ENCODE results near the gene HEATR5B.

DNA sequence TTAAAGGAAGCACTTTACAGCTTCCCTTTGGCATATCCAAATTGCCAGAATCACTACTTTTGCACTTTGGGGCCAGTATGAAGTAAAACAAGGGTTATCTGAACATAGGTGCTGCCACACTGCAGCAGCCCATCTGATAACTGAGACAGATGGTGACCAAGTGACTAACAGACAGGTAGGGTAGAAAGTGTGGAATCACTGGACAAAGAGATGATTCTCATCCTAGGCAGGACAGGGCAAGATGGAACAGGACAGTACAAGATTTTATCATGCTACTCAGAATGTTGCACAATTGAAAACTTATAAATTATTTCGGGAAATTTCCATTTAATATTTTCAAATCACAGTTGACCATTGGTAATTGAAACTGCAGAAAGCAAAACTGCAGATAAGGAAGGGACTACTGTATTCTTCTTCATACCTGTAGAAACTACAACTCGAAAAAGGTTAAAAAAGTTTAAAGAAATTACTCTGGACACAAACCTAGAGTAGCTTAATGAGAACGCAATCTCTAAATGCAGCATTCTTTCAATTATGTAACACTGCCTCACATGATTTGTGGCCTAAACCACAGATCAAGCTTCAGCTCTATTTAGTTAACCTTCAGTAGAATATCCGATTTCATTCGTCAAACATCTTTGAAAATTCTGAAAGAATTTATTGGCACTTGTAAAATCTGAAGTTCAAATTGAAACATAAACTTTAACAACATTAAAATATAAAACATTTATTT, 31.4 kb downstream of the HEATR5B start:
- TF ChIP-seq, protein P1, sequence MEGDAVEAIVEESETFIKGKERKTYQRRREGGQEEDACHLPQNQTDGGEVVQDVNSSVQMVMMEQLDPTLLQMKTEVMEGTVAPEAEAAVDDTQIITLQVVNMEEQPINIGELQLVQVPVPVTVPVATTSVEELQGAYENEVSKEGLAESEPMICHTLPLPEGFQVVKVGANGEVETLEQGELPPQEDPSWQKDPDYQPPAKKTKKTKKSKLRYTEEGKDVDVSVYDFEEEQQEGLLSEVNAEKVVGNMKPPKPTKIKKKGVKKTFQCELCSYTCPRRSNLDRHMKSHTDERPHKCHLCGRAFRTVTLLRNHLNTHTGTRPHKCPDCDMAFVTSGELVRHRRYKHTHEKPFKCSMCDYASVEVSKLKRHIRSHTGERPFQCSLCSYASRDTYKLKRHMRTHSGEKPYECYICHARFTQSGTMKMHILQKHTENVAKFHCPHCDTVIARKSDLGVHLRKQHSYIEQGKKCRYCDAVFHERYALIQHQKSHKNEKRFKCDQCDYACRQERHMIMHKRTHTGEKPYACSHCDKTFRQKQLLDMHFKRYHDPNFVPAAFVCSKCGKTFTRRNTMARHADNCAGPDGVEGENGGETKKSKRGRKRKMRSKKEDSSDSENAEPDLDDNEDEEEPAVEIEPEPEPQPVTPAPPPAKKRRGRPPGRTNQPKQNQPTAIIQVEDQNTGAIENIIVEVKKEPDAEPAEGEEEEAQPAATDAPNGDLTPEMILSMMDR (IDR thresholded peaks at IDR 0.05) = no peak
- TF ChIP-seq CREB1 (CRISPR knock-in tag; IDR thresholded peaks at IDR 0.05) = no peak
- TF ChIP-seq CBFB (CRISPR knock-in tag; IDR thresholded peaks at IDR 0.05; ENCODE audit: low read depth) = no peak
- TF ChIP-seq, protein P2, sequence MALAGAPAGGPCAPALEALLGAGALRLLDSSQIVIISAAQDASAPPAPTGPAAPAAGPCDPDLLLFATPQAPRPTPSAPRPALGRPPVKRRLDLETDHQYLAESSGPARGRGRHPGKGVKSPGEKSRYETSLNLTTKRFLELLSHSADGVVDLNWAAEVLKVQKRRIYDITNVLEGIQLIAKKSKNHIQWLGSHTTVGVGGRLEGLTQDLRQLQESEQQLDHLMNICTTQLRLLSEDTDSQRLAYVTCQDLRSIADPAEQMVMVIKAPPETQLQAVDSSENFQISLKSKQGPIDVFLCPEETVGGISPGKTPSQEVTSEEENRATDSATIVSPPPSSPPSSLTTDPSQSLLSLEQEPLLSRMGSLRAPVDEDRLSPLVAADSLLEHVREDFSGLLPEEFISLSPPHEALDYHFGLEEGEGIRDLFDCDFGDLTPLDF (CRISPR knock-in tag; IDR thresholded peaks at IDR 0.05) = no peak
- TF ChIP-seq ELF4 (CRISPR knock-in tag; IDR thresholded peaks at IDR 0.05; ENCODE audit: low read depth) = no peak
- TF ChIP-seq NR2C2 (CRISPR knock-in tag; IDR thresholded peaks at IDR 0.05) = no peak
- TF ChIP-seq, protein P3, sequence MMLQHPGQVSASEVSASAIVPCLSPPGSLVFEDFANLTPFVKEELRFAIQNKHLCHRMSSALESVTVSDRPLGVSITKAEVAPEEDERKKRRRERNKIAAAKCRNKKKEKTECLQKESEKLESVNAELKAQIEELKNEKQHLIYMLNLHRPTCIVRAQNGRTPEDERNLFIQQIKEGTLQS (CRISPR knock-in tag; conservative IDR thresholded peaks at IDR 0.05) = no peak
- TF ChIP-seq, protein P4, sequence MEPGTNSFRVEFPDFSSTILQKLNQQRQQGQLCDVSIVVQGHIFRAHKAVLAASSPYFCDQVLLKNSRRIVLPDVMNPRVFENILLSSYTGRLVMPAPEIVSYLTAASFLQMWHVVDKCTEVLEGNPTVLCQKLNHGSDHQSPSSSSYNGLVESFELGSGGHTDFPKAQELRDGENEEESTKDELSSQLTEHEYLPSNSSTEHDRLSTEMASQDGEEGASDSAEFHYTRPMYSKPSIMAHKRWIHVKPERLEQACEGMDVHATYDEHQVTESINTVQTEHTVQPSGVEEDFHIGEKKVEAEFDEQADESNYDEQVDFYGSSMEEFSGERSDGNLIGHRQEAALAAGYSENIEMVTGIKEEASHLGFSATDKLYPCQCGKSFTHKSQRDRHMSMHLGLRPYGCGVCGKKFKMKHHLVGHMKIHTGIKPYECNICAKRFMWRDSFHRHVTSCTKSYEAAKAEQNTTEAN (CRISPR knock-in tag; IDR thresholded peaks at IDR 0.05) = no peak
- no peak for TF ChIP-seq NR1H2 (CRISPR knock-in tag; IDR thresholded peaks at IDR 0.05)
- no peak for TF ChIP-seq SP1 (CRISPR knock-in tag; conservative IDR thresholded peaks at IDR 0.05)
- TF ChIP-seq JUN (CRISPR knock-in tag; IDR thresholded peaks at IDR 0.05) = no peak
- TF ChIP-seq, protein P5, sequence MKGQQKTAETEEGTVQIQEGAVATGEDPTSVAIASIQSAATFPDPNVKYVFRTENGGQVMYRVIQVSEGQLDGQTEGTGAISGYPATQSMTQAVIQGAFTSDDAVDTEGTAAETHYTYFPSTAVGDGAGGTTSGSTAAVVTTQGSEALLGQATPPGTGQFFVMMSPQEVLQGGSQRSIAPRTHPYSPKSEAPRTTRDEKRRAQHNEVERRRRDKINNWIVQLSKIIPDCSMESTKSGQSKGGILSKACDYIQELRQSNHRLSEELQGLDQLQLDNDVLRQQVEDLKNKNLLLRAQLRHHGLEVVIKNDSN (CRISPR knock-in tag; IDR thresholded peaks at IDR 0.05) = no peak
- TF ChIP-seq, protein P6, sequence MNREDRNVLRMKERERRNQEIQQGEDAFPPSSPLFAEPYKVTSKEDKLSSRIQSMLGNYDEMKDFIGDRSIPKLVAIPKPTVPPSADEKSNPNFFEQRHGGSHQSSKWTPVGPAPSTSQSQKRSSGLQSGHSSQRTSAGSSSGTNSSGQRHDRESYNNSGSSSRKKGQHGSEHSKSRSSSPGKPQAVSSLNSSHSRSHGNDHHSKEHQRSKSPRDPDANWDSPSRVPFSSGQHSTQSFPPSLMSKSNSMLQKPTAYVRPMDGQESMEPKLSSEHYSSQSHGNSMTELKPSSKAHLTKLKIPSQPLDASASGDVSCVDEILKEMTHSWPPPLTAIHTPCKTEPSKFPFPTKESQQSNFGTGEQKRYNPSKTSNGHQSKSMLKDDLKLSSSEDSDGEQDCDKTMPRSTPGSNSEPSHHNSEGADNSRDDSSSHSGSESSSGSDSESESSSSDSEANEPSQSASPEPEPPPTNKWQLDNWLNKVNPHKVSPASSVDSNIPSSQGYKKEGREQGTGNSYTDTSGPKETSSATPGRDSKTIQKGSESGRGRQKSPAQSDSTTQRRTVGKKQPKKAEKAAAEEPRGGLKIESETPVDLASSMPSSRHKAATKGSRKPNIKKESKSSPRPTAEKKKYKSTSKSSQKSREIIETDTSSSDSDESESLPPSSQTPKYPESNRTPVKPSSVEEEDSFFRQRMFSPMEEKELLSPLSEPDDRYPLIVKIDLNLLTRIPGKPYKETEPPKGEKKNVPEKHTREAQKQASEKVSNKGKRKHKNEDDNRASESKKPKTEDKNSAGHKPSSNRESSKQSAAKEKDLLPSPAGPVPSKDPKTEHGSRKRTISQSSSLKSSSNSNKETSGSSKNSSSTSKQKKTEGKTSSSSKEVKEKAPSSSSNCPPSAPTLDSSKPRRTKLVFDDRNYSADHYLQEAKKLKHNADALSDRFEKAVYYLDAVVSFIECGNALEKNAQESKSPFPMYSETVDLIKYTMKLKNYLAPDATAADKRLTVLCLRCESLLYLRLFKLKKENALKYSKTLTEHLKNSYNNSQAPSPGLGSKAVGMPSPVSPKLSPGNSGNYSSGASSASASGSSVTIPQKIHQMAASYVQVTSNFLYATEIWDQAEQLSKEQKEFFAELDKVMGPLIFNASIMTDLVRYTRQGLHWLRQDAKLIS (CRISPR knock-in tag; IDR thresholded peaks at IDR 0.05; ENCODE audit: borderline replicate concordance) = no peak
- TF ChIP-seq, protein P7, sequence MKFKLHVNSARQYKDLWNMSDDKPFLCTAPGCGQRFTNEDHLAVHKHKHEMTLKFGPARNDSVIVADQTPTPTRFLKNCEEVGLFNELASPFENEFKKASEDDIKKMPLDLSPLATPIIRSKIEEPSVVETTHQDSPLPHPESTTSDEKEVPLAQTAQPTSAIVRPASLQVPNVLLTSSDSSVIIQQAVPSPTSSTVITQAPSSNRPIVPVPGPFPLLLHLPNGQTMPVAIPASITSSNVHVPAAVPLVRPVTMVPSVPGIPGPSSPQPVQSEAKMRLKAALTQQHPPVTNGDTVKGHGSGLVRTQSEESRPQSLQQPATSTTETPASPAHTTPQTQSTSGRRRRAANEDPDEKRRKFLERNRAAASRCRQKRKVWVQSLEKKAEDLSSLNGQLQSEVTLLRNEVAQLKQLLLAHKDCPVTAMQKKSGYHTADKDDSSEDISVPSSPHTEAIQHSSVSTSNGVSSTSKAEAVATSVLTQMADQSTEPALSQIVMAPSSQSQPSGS (CRISPR knock-in tag; IDR thresholded peaks at IDR 0.05; ENCODE audit: borderline replicate concordance, low read depth) = no peak

Measured in WTC11 (cell line).